KMS-11 (cell line): Measurements from ENCODE around the gene CYTIP.

Source experiments
- H2AFZ ChIP-seq: fragments of 200-600 bp; sonication (generic); 2 replicates; pipeline ENCODE4 v1.6.1; 2016; ENCODE audit warnings: antibody characterized with exemption, mixed run types, low read depth
- H3K27ac ChIP-seq: fragments of 200-600 bp; sonication (generic); 2 replicates; pipeline ENCODE4 v1.6.1; 2016; ENCODE audit warnings: mild to moderate bottlenecking, mixed run types
- H3K27me3 ChIP-seq: fragments of 200-600 bp; sonication (generic); 2 replicates; pipeline ENCODE4 v1.6.1; 2017; ENCODE audit warnings: mild to moderate bottlenecking, low read depth, mixed run types, moderate library complexity; ENCODE audit not compliant: insufficient read depth
- H3K36me3 ChIP-seq: fragments of 200-600 bp; sonication (generic); 2 replicates; pipeline ENCODE4 v1.6.1; 2017; ENCODE audit warnings: mild to moderate bottlenecking, mixed run types; ENCODE audit not compliant: insufficient read depth
- H3K4me1 ChIP-seq: fragments of 200-600 bp; sonication (generic); 2 replicates; pipeline ENCODE4 v1.6.1; 2016; ENCODE audit warnings: mild to moderate bottlenecking, low read depth, mixed run types; ENCODE audit not compliant: poor library complexity, severe bottlenecking
- H3K4me2 ChIP-seq: fragments of 200-600 bp; sonication (generic); 2 replicates; pipeline ENCODE4 v1.7.0; 2016; ENCODE audit warnings: mild to moderate bottlenecking, mixed run types
- H3K4me3 ChIP-seq: fragments of 200-600 bp; sonication (generic); IDR thresholded peaks from 2 replicates; pipeline ENCODE4 v1.6.1; 2017; ENCODE audit warnings: low read depth, low read length, mixed read lengths; ENCODE audit not compliant: insufficient read depth
- H3K79me2 ChIP-seq: fragments of 200-600 bp; sonication (generic); 2 replicates; pipeline ENCODE4 v1.6.1; 2016; ENCODE audit warnings: low read depth, mixed run types; ENCODE audit not compliant: insufficient read depth
- H3K9ac ChIP-seq: fragments of 200-600 bp; sonication (generic); 2 replicates; pipeline ENCODE4 v1.6.1; 2016; ENCODE audit warnings: mild to moderate bottlenecking, mixed run types
- H4K20me1 ChIP-seq: fragments of 200-600 bp; sonication (generic); 2 replicates; pipeline ENCODE4 v1.6.1; 2016; ENCODE audit warnings: mild to moderate bottlenecking, mixed run types; ENCODE audit not compliant: insufficient read depth
- TF ChIP-seq, protein P1 (sequence below): fragments of 200-600 bp; sonication (generic); conservative IDR thresholded peaks from 2 replicates; pipeline ENCODE4 v1.6.1; 2017; ENCODE audit warnings: low read depth, mild to moderate bottlenecking, antibody characterized with exemption, low read length, moderate library complexity, mixed read lengths

The CYTIP gene

DNA sequence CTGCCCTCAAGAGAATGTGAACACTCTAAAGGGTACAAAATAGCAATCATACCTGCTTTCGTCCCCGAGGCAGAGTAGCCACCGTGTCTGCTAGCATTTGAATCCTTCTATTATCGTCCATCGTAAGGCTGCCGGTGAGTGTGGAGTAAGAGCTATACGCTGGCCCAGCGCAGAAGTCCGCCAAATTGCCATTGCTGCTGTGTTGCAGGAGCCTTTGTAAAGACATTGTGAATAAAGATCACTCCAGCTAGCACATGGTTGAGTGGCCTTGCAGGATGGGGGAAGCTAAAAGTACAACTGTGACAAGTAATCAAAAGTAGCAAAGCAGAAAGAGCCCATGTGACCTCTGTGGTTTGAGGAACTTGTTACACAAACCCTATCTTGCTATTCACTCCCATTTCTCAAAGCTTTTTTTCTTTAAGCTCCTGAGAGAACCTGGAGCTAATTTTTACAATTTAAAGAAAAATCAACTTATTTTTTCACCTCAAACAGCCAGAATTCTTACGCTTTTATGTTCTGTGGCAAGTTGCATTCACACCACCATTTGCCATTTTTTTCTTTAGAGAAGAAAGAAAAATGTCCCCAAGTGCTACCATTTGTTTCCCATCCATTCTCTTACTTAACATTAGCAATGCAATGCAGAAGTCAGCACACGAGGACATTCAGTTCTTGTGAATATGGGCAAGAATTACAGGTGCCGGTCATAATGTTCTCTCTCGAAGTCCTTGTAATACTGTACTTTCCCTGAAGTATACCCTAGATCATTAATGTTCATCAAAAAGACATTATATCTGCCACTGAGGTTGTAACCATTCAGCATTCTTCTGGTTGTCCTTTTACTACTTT, at the start of gene CYTIP:
CYTIP (minus strand) TSS at position 295 of the 846 bp plus-strand sequence; CDS start at position 226, 69 bp downstream.
- Histone ChIP-seq H3K27ac (peak within 1 kb of the TSS; percentile 89), H3K4me3 (peak within 1 kb of the TSS; percentile 97), H3K4me2 (peak within 1 kb of the TSS; percentile 89), H2AFZ (peak within 1 kb of the TSS; percentile 63), H3K36me3 (no peaks in the 10 kb centered on the region; the same call in 1 of the 2 replicates), H4K20me1 (peaks cover 15% of the 10 kb centered on the region; the same call in 1 of the 2 replicates), H3K27me3 (no peaks in the 10 kb centered on the region), H3K79me2 (peaks cover 68% of the 10 kb centered on the region), H3K9ac (peak within 1 kb of the TSS; percentile 93), H3K4me1 (peaks cover 33% of the 10 kb centered on the region)
- TF ChIP-seq, protein P1, sequence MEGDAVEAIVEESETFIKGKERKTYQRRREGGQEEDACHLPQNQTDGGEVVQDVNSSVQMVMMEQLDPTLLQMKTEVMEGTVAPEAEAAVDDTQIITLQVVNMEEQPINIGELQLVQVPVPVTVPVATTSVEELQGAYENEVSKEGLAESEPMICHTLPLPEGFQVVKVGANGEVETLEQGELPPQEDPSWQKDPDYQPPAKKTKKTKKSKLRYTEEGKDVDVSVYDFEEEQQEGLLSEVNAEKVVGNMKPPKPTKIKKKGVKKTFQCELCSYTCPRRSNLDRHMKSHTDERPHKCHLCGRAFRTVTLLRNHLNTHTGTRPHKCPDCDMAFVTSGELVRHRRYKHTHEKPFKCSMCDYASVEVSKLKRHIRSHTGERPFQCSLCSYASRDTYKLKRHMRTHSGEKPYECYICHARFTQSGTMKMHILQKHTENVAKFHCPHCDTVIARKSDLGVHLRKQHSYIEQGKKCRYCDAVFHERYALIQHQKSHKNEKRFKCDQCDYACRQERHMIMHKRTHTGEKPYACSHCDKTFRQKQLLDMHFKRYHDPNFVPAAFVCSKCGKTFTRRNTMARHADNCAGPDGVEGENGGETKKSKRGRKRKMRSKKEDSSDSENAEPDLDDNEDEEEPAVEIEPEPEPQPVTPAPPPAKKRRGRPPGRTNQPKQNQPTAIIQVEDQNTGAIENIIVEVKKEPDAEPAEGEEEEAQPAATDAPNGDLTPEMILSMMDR: no peak

DNA sequence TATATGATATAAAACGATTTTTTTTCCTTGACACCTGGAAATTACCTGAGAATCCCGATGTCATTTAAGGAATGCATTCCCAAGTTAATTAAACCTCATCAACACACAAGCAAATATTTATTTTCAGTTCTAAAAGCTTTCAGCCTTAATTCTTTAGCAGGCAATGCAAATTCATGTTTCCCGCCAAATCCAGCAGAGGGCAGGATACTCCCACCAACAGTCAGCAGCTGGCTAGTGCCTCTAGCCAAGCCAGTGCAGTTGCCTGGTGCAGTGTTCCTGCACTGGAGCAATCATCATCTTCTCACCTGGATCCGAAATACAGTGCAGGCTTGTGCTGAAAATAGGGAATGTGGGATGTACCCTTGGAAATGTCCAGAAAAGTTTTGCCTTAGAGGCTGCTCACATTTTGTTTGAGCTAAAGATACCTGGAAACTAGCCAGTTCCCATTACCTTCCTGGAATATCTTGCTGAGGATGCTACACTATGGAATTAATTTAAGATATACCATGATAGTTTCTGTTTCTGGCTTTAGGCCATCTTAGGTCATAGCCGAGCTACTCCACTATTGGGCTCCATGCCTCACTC, 48.4 kb upstream of the CYTIP start:
- Histone ChIP-seq H3K4me3 (no peak overlapping the region), H2AFZ (no peak overlapping the region), H3K27me3 (no peaks in the 10 kb centered on the region), H4K20me1 (no peaks in the 10 kb centered on the region), H3K4me1 (peaks cover 27% of the 10 kb centered on the region), H3K4me2 (no peak overlapping the region; the same call in 1 of the 2 replicates), H3K79me2 (no peaks in the 10 kb centered on the region), H3K27ac (no peak overlapping the region), H3K9ac (no peak overlapping the region), H3K36me3 (no peaks in the 10 kb centered on the region)
- TF ChIP-seq, protein P1: peak; percentile 98

DNA sequence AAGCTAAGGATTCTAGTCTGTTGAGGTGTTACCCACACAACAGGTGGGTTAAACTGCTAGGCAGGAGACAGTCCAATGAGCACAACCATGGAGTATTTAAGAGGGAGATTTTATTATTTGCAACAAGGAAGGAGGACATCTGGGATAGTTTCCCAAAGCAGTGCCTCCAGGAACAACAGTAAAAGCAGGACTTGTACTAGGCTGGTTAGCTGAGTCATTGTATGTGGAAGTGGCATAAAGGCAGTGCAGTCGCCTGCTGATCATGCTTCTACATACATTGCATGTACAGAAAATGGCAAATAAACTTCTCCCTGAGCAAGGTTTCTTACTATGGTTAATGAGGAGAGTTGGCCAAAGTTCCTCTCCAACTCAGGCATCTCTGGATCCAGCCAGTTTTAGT, 46.1 kb upstream of the CYTIP start:
- H3K4me1 ChIP-seq: peaks cover 27% of the 10 kb centered on the region
- no peaks in the 10 kb centered on the region for H3K27me3 ChIP-seq
- H3K27ac ChIP-seq: no peak overlapping the region
- H3K9ac ChIP-seq: no peak overlapping the region
- H4K20me1 ChIP-seq: no peaks in the 10 kb centered on the region
- TF ChIP-seq, protein P1: no peak
- H3K79me2 ChIP-seq: no peaks in the 10 kb centered on the region
- no peak overlapping the region; the same call in 1 of the 2 replicates for H2AFZ ChIP-seq
- H3K36me3 ChIP-seq: no peaks in the 10 kb centered on the region
- no peak overlapping the region for H3K4me3 ChIP-seq
- no peak overlapping the region for H3K4me2 ChIP-seq

DNA sequence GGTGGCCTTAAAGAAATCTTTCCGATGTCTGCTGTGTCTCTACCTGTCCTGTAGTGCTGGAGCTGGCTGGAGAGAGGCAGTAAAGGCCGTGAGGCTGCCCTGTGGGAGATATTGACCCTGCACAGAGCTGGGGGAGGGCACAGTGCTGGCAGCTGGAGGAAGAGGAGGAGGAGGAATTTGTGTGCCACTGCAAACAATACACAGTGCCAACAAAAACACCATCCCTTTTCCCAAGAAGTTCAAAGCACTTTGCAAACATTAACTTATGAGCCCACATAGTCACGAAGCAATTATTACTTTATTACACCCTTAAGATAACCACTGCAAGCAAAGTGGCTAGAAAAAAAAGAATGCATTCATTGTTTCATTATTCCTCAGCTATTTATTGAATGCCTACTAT, 45.0 kb upstream of the CYTIP start:
- H3K27me3 ChIP-seq: no peaks in the 10 kb centered on the region
- H3K36me3 ChIP-seq: no peaks in the 10 kb centered on the region
- H3K9ac ChIP-seq: no peak overlapping the region
- H3K4me3 ChIP-seq: no peak overlapping the region
- H3K27ac ChIP-seq: no peak overlapping the region
- TF ChIP-seq, protein P1: no peak
- H3K4me1 ChIP-seq: peaks cover 27% of the 10 kb centered on the region
- H2AFZ ChIP-seq: no peak overlapping the region
- no peaks in the 10 kb centered on the region for H4K20me1 ChIP-seq
- H3K79me2 ChIP-seq: no peaks in the 10 kb centered on the region
- no peak overlapping the region for H3K4me2 ChIP-seq
